ENCODE results near the gene WAPL. TPM values are rescaled to one million over a fixed set of nuclear protein-coding genes. Genes with fewer than 3 reads are reported as not detected.

Gene WAPL
- total and polyA plus RNA-seq, 2 donors: 16.1 to 66.7 TPM

DNA sequence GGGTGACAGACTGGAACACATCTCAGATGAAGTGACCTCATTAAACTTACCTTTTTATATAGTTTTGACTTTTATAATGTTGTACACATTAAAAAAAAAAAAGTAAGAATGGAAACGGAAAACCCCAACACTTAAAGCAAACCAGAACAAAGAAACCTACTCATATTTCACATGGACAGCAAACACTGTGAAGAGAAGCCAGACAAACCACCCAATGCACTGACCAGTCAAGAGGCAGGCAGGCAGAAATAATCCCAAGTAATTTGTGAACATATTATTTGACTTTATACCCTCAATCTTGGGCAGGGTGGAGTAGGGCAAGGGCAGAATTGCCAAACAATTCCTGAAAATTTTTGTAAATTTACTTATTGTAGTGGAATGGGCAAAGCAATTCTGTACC, 39.8 kb downstream of the WAPL start:
- Histone ChIP-seq H3K4me1 (ENCODE audit: insufficient read depth) (no peaks in the 10 kb centered on the region), H3K36me3 (ENCODE audit: insufficient read depth) (no peaks in the 10 kb centered on the region), H3K4me3 (ENCODE audit: low read depth, low read length) (no peak overlapping the region), H3K27ac (ENCODE audit: low read depth) (no peak overlapping the region)
- no peak for DNase-seq (ENCODE audit: extremely low spot score)
- WGBS: 72% methylated on average over 1 of the region's 1 CpG

DNA sequence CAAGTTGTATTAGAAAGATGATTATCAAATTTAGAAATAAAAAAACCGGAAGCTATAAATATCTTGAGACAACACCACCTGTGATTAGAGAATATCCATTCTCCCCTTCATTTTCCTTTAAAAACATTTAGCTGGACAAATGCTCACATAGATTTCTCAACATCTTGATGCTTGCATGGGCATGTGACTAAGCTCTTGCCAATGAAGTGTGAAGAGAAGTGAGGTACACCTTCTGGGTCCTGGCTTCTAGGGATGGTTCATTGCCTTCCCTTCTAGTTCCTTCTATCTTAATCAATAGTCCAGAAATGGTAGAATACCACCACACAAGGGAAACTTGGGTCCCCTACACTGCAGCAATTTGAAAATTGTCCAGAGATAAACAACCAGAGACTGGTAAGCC, 41.0 kb downstream of the WAPL start:
- Histone ChIP-seq H3K4me1 (ENCODE audit: insufficient read depth) (no peaks in the 10 kb centered on the region), H3K27ac (ENCODE audit: low read depth) (no peak overlapping the region), H3K36me3 (ENCODE audit: insufficient read depth) (no peaks in the 10 kb centered on the region), H3K4me3 (ENCODE audit: low read depth, low read length) (no peak overlapping the region)
- 94% methylated on average over 1 of the region's 1 CpG for WGBS
- no peak for DNase-seq (ENCODE audit: extremely low spot score)

GRCh38 chr10:86472061-86472460, 49.5 kb downstream of the WAPL start:
- Histone ChIP-seq H3K4me3 (ENCODE audit: low read depth, low read length) (no peak overlapping the region), H3K27ac (ENCODE audit: low read depth) (no peak overlapping the region), H3K4me1 (ENCODE audit: insufficient read depth) (no peaks in the 10 kb centered on the region), H3K36me3 (ENCODE audit: insufficient read depth) (peaks cover 2% of the 10 kb centered on the region)
- DNase-seq (ENCODE audit: extremely low spot score): no peak
- 93% methylated on average over 3 of the region's 3 CpGs for WGBS

GRCh38 chr10:86461963-86462804, 59.4 kb downstream of the WAPL start:
- H3K4me3 ChIP-seq (ENCODE audit: low read depth, low read length): no peak overlapping the region
- H3K4me1 ChIP-seq (ENCODE audit: insufficient read depth): no peaks in the 10 kb centered on the region
- H3K36me3 ChIP-seq (ENCODE audit: insufficient read depth): peaks cover 2% of the 10 kb centered on the region
- no peak for DNase-seq (ENCODE audit: extremely low spot score)
- no peak overlapping the region for H3K27ac ChIP-seq (ENCODE audit: low read depth)
- 95% methylated on average over 10 of the region's 10 CpGs for WGBS

GRCh38 chr10:86451604-86451960, 70.0 kb downstream of the WAPL start:
- H3K36me3 ChIP-seq (ENCODE audit: insufficient read depth): peaks cover 2% of the 10 kb centered on the region
- WGBS: 98% methylated on average over 4 of the region's 4 CpGs
- DNase-seq (ENCODE audit: extremely low spot score): no peak
- H3K27ac ChIP-seq (ENCODE audit: low read depth): no peak overlapping the region
- H3K4me3 ChIP-seq (ENCODE audit: low read depth, low read length): no peak overlapping the region
- H3K4me1 ChIP-seq (ENCODE audit: insufficient read depth): no peaks in the 10 kb centered on the region

DNA sequence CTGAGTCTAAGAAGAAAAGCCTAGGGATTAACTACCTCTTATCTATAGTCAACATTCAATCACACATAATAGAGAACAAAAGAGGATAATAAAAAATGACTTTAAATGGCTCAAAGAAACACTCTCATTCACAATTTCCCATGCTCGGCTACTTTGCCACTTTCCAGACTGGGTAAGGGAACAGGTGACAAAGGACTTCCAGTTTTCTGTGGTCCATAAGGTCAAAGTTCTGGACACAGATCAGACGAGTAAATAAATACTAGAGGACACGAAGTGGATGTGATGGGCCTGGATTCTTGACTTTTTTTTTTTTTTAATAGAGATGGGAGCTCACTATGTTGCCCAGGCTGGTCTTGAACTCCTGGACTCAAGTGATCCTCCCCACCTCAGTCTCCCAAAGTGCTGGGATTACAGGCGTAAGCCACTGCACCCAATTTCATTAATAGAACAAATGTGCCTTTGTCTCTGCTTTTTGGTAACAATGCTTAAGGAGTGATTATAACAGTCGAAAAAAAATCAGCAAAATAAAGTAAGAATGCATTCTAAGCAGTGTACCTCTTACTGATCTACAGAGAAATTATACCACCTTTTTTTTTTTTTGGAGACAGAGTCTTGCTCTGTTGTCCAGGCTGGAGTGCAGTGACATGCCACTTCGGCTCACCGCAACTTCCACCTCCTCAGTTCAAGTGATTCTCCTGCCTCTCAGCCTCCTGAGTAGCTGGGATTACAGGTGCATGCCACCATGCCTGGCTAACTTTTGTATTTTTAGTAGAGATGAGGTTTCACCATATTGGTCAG, 70.6 kb downstream of the WAPL start:
- WGBS: 88% methylated on average over 7 of the region's 7 CpGs
- Histone ChIP-seq H3K36me3 (ENCODE audit: insufficient read depth) (peaks cover 2% of the 10 kb centered on the region), H3K4me1 (ENCODE audit: insufficient read depth) (no peaks in the 10 kb centered on the region), H3K27ac (ENCODE audit: low read depth) (no peak overlapping the region), H3K4me3 (ENCODE audit: low read depth, low read length) (no peak overlapping the region)
- no peak for DNase-seq (ENCODE audit: extremely low spot score)

- Histone ChIP-seq H3K36me3 (ENCODE audit: insufficient read depth) (peaks cover 4% of the 10 kb centered on the region), H3K27ac (ENCODE audit: low read depth) (no peak overlapping the region), H3K4me3 (ENCODE audit: low read depth, low read length) (no peak overlapping the region), H3K4me1 (ENCODE audit: insufficient read depth) (no peaks in the 10 kb centered on the region)
- 92% methylated on average over 7 of the region's 7 CpGs for WGBS
- no peak for DNase-seq (ENCODE audit: extremely low spot score)
Measured at GRCh38 chr10:86449926-86450558, 71.5 kb downstream of the WAPL start.

DNA sequence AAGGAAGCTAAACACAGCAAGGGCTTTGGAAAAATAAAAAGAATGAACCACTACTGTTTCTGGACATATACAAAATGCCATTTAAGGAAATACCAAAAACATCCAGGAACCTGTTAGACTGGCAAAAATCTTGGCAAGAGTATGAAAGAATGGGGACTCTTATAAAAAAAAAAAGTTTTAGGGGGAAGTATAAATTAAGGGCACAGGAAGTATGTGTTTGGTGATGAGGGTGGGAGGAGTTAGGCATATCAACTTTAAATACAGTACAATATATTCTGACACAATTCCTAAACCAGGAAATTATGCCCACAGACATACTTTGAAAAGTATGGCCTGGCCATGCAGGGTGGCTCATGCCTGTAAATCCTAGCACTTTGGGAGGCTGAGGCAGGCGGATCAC, 74.2 kb downstream of the WAPL start:
- Histone ChIP-seq H3K36me3 (ENCODE audit: insufficient read depth) (peaks cover 3% of the 10 kb centered on the region), H3K4me3 (ENCODE audit: low read depth, low read length) (no peak overlapping the region), H3K27ac (ENCODE audit: low read depth) (no peak overlapping the region), H3K4me1 (ENCODE audit: insufficient read depth) (no peaks in the 10 kb centered on the region)
- no peak for DNase-seq (ENCODE audit: extremely low spot score)
- 96% methylated on average over 1 of the region's 1 CpG for WGBS

- H3K36me3 ChIP-seq (ENCODE audit: insufficient read depth): peaks cover 4% of the 10 kb centered on the region
- no peak for DNase-seq (ENCODE audit: extremely low spot score)
- 76% methylated on average over 1 of the region's 1 CpG for whole genome bisulfite sequencing
Measured at GRCh38 chr10:86446987-86447386, 74.6 kb downstream of the WAPL start.

DNA sequence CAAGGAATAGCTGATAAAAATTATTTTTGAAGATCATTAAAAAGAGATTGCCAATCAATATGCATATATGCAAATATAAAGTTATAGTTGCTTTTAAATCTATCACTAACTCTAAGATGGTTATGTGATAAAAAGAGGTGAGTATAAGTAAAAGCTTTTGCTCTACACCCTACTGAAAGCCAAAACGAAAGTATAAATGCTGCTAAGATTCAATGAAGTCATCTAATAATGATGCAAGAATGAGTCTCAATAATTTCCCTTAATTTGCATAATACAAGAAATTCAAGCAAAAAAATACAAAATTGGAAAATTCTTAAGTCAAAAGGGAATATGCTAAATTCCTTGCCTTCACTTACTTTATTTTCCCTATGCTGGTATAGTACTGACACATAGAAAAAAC, 75.2 kb downstream of the WAPL start:
- Histone ChIP-seq H3K36me3 (ENCODE audit: insufficient read depth) (peaks cover 5% of the 10 kb centered on the region), H3K4me3 (ENCODE audit: low read depth, low read length) (no peak overlapping the region), H3K27ac (ENCODE audit: low read depth) (no peak overlapping the region), H3K4me1 (ENCODE audit: insufficient read depth) (no peaks in the 10 kb centered on the region)
- WGBS: 87% methylated on average over 1 of the region's 1 CpG
- DNase-seq (ENCODE audit: extremely low spot score): no peak

More at GRCh38 chr10:86446987-86447386, 74.6 kb downstream of the WAPL start:
- Histone ChIP-seq H3K4me1 (ENCODE audit: insufficient read depth) (no peaks in the 10 kb centered on the region), H3K27ac (ENCODE audit: low read depth) (no peak overlapping the region), H3K4me3 (ENCODE audit: low read depth, low read length) (no peak overlapping the region)

GRCh38 chr10:86443936-86444335, 77.7 kb downstream of the WAPL start:
- H3K36me3 ChIP-seq (ENCODE audit: insufficient read depth): peaks cover 5% of the 10 kb centered on the region

DNA sequence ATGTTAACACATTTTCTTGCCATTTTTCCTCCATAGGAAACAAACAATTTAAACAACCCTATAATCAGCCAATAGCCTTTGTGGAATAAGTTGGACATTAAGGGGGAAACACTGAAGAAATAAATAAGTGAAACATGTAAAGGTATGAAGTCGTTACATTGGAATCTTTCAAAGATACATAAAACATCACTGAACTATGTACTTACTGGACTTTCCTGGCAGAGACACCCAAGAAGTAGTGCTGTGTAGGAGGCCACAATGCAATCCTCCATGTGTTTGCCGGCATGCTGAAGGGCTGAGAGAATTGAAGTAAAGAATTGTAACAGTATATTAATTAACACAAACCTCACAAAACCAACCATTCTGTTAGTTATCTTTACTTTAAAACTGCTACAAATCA, 78.5 kb downstream of the WAPL start:
- no peak overlapping the region for H3K4me3 ChIP-seq (ENCODE audit: low read depth, low read length)
- WGBS: 74% methylated on average over 2 of the region's 2 CpGs
- peaks cover 5% of the 10 kb centered on the region for H3K36me3 ChIP-seq (ENCODE audit: insufficient read depth)
- H3K27ac ChIP-seq (ENCODE audit: low read depth): no peak overlapping the region
- no peak for DNase-seq (ENCODE audit: extremely low spot score)
- no peaks in the 10 kb centered on the region for H3K4me1 ChIP-seq (ENCODE audit: insufficient read depth)

More at GRCh38 chr10:86443936-86444335, 77.7 kb downstream of the WAPL start:
- no peak for DNase-seq (ENCODE audit: extremely low spot score)
- WGBS: 83% methylated on average over 6 of the region's 6 CpGs
- H3K4me3 ChIP-seq (ENCODE audit: low read depth, low read length): no peak overlapping the region
- no peaks in the 10 kb centered on the region for H3K4me1 ChIP-seq (ENCODE audit: insufficient read depth)
- H3K27ac ChIP-seq (ENCODE audit: low read depth): no peak overlapping the region

- Histone ChIP-seq H3K27ac (ENCODE audit: low read depth) (no peak overlapping the region), H3K4me1 (ENCODE audit: insufficient read depth) (no peaks in the 10 kb centered on the region), H3K36me3 (ENCODE audit: insufficient read depth) (peaks cover 5% of the 10 kb centered on the region), H3K4me3 (ENCODE audit: low read depth, low read length) (no peak overlapping the region)
- WGBS: 97% methylated on average over 5 of the region's 5 CpGs
- DNase-seq (ENCODE audit: extremely low spot score): no peak
Measured at GRCh38 chr10:86440874-86441843, 80.4 kb downstream of the WAPL start.
